GM21390 (cell line): ENCODE measurements around the gene TM6SF1.
"Not testable (repeated sequence)": the region's sequence is repeated elsewhere in the genome, so short reads cannot be mapped to it uniquely, and the experiment has no call there.

Experiments used
- ATAC-seq: cut with Tn5 transposase; IDR thresholded peaks from one replicate; pipeline ENCODE4 v1.9.1; 2021; ENCODE audit not compliant: unreplicated experiment

TM6SF1 gene

GRCh38 chr15:83106994-83107840 lies at the start of gene TM6SF1:
TM6SF1 (plus strand) TSS chr15:83107645; CDS start chr15:83107681, 36 bp downstream.
- ATAC-seq = peak; percentile 50

- ATAC-seq = no peak
Observed at GRCh38 chr15:83057696-83058376, 49.6 kb upstream of the TM6SF1 start.

GRCh38 chr15:83061680-83062079 lies 45.8 kb upstream of the TM6SF1 start:
- no peak for ATAC-seq

GRCh38 chr15:83062768-83063180 lies 44.7 kb upstream of the TM6SF1 start:
- ATAC-seq = peak; percentile 35

GRCh38 chr15:83063551-83063950 lies 43.9 kb upstream of the TM6SF1 start:
- ATAC-seq = no peak

- ATAC-seq = no peak
Observed at GRCh38 chr15:83064859-83065258, 42.6 kb upstream of the TM6SF1 start.

- ATAC-seq = no peak
Observed at GRCh38 chr15:83065431-83065830, 42.0 kb upstream of the TM6SF1 start.

GRCh38 chr15:83066034-83066733 lies 41.3 kb upstream of the TM6SF1 start:
- no peak for ATAC-seq

GRCh38 chr15:83066734-83067637 lies 40.5 kb upstream of the TM6SF1 start, which contains the start of gene BTBD1:
BTBD1 (minus strand) TSS chr15:83067252; CDS start chr15:83067151, 101 bp downstream.
- ATAC-seq = peak; percentile 79

GRCh38 chr15:83067638-83067962 lies 39.8 kb upstream of the TM6SF1 start:
- no peak for ATAC-seq

- no peak for ATAC-seq
Observed at GRCh38 chr15:83068054-83068453, 39.4 kb upstream of the TM6SF1 start.

- not testable (repeated sequence) for ATAC-seq
Observed at GRCh38 chr15:83069211-83069642, 38.2 kb upstream of the TM6SF1 start.

GRCh38 chr15:83077491-83078230 lies 29.8 kb upstream of the TM6SF1 start:
- ATAC-seq = no peak

GRCh38 chr15:83078712-83079111 lies 28.7 kb upstream of the TM6SF1 start:
- ATAC-seq = no peak

- ATAC-seq = no peak
Observed at GRCh38 chr15:83081256-83082014, 26.0 kb upstream of the TM6SF1 start.

- ATAC-seq = no peak
Observed at GRCh38 chr15:83082730-83083386, 24.6 kb upstream of the TM6SF1 start.

- not testable (repeated sequence) for ATAC-seq
Observed at GRCh38 chr15:83085461-83085860, 22.0 kb upstream of the TM6SF1 start.

- not testable (repeated sequence) for ATAC-seq
Observed at GRCh38 chr15:83085864-83086552, 21.4 kb upstream of the TM6SF1 start.
